H1 (cell line): Measurements from ENCODE around the gene AP2A2. TPM values are rescaled to one million over a fixed set of nuclear protein-coding genes. Genes with fewer than 3 reads are reported as not detected.

Source experiments
- BRCA1 ChIP-seq: IDR thresholded peaks from 2 replicates; pipeline ENCODE4 v1.6.1; 2012; ENCODE audit warnings: low read depth, low read length, improper control_type of control experiment
- EGR1 ChIP-seq: IDR thresholded peaks from 2 replicates; pipeline ENCODE4 v1.6.1; 2011; ENCODE audit warnings: low read depth, low read length, borderline replicate concordance
- HDAC2 ChIP-seq, 2 experiments: fragments of 300-600 bp in 1 of 2; sonication (generic) in 1 of 2; IDR thresholded peaks; 2 replicates each; pipeline ENCODE4 v1.6.1; 2011 to 2012; ENCODE audit warnings: low read depth in 2 of 2, low read length in 2 of 2, mild to moderate bottlenecking in 2 of 2, moderate library complexity in 2 of 2, borderline replicate concordance in 1 of 2, inconsistent platforms in 1 of 2
- HDAC6 ChIP-seq: IDR thresholded peaks from one replicate; pipeline ENCODE4 v1.7.1; 2012; ENCODE audit warnings: low read depth, mild to moderate bottlenecking, inconsistent platforms, low read length, moderate library complexity
- NANOG ChIP-seq: IDR thresholded peaks from 2 replicates; pipeline ENCODE4 v1.6.1; 2011; ENCODE audit warnings: low read length, low read depth, mild to moderate bottlenecking, inconsistent platforms; ENCODE audit not compliant: insufficient read depth, poor library complexity, severe bottlenecking
- RXRA ChIP-seq: IDR thresholded peaks from 2 replicates; pipeline ENCODE4 v1.6.1; 2011; ENCODE audit warnings: low read depth, mild to moderate bottlenecking, low read length, moderate library complexity; ENCODE audit not compliant: insufficient read depth
- TAF7 ChIP-seq: optimal IDR thresholded peaks from 2 replicates; pipeline ENCODE3; 2011; ENCODE audit warnings: low read depth, mild to moderate bottlenecking, inconsistent platforms, low read length, moderate library complexity, borderline replicate concordance
- TEAD4 ChIP-seq: IDR thresholded peaks from 2 replicates; pipeline ENCODE4 v1.6.1; 2012; ENCODE audit warnings: low read depth, low read length, inconsistent platforms, mixed read lengths
- YY1 ChIP-seq: IDR thresholded peaks from 2 replicates; pipeline ENCODE4 v1.6.1; 2011; ENCODE audit warnings: low read depth, mild to moderate bottlenecking, low read length
- polyA plus RNA-seq, 7 experiments: library from polyadenylated mRNA; depleted of rRNA in 3 of 7; stranded (reverse) in 5 of 7; unstranded in 2 of 7; fragments of >200 nt in 5 of 7; fragments of 200-250 nt in 2 of 7; gene quantifications; 1 replicate in 5 of 7; 2 replicates in 1 of 7; 4 replicates in 1 of 7; pipeline versions ENCODE4 v1.2.1 to v1.2.3, GENCODE V29; 2011 to 2013; ENCODE audit warnings: missing spikeins in 2 of 7, mixed read lengths in 2 of 7
- total RNA-seq: library from RNA; stranded (reverse); fragmentation: NEBNext Ultra II Directional; extraction: Animal tissue kit (Norgen Biotek cat#: 25700); gene quantifications from 2 replicates; pipeline ENCODE4 v1.2.1, GENCODE V29; 2021
- TF ChIP-seq, protein P1 (sequence below): IDR thresholded peaks from 2 replicates; pipeline ENCODE4 v1.6.1; 2011; ENCODE audit warnings: low read length, improper control_type of control experiment

The AP2A2 gene
- total and polyA plus RNA-seq, 2 of the 8 experiments (the other 6 are each of a cell fraction or from before 2014, with no cell fraction given), result 50.0 to 65.0 TPM

DNA sequence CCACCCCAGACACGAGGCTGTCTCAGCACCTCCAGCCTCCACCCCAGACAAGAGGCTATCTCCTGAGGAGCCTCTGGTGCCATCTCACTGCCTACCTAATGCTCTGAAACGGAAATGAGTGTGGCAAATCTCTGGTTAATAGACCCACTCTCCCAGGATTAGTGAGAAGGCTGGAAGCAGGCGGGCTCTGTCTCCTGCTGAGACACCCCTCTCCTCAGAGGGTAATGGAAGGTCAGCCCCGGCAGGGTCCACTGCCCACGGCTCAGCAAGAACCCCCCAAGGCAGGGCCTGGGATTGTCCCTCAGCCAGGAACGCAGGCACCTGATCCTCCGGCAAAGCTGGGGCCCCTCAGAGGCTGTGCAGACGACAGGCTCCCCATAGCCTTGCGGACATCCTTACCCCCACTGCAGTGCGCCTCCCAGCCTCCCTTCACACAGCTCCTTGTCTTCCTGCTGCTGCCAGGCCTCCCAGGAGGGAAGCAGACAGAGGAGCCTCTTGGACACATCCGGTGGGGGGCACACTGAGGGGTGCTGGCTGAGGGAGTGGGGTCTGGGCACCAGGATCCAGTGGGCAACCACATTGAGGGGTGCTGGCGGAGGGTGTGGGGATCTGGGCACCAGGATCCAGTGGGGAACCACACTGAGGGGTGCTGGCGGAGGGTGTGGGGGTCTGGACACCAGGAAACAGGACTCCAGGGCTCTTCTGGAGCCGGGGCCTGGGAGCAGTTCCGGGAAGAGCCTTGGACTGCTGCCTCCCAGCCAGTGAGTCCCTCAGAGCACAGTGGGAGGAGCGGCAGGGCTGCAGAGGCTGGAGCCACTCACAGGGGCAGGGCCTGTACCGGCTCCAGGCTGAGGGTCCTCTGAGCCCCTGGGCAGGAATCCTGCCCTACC lies 28.2 kb upstream of the AP2A2 start (continued):
- TF ChIP-seq TAF7 (no peak), HDAC2 (IDR thresholded peaks at IDR 0.05; ENCODE audit: borderline replicate concordance in 1 of 2, low read depth in 2 of 2, low read length in 2 of 2) (no peak), YY1 (no peak), BRCA1 (no peak), RXRA (no peak), EGR1 (no peak), NANOG (no peak), TEAD4 (no peak), HDAC6 (no peak)
- TF ChIP-seq, protein P1, sequence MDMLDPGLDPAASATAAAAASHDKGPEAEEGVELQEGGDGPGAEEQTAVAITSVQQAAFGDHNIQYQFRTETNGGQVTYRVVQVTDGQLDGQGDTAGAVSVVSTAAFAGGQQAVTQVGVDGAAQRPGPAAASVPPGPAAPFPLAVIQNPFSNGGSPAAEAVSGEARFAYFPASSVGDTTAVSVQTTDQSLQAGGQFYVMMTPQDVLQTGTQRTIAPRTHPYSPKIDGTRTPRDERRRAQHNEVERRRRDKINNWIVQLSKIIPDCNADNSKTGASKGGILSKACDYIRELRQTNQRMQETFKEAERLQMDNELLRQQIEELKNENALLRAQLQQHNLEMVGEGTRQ, result no peak
